Fibroblast of lung (primary cell): ENCODE results near the gene IFITM5. TPM values are rescaled to one million over a fixed set of nuclear protein-coding genes. Genes with fewer than 3 reads are reported as not detected.

Source experiments
- DNase-seq, 2 donors: peaks; one replicate each; pipeline versions ENCODE4 v3.0.0 to v3.0.0-alpha.2; 2010; ENCODE audit warnings: low read depth in 2 of 2
- H2AFZ ChIP-seq: 2 replicates; pipeline ENCODE4 v1.5.1; 2012; ENCODE audit warnings: low read length, control low read depth, inconsistent platforms
- H3K27ac ChIP-seq: 2 replicates; pipeline ENCODE4 v1.5.1; 2011; ENCODE audit warnings: low read length, control low read depth; ENCODE audit not compliant: insufficient read depth
- H3K27me3 ChIP-seq: 2 replicates; pipeline ENCODE4 v1.5.1; 2011; ENCODE audit warnings: mild to moderate bottlenecking, low read length; ENCODE audit not compliant: control insufficient read depth, insufficient read depth
- H3K36me3 ChIP-seq: 2 replicates; pipeline ENCODE4 v1.5.1; 2011; ENCODE audit warnings: low read length; ENCODE audit not compliant: control insufficient read depth, insufficient read depth
- H3K4me1 ChIP-seq: 2 replicates; pipeline ENCODE4 v1.5.1; 2011; ENCODE audit warnings: low read length; ENCODE audit not compliant: control insufficient read depth, insufficient read depth; ENCODE audit errors: extremely low read depth
- H3K4me2 ChIP-seq: 2 replicates; pipeline ENCODE4 v1.5.1; 2011; ENCODE audit warnings: low read length, control low read depth; ENCODE audit not compliant: insufficient read depth; ENCODE audit errors: extremely low read depth
- H3K4me3 ChIP-seq, 4 experiments: fragments of 200-600 bp in 1 of 4; sonication (generic) in 1 of 4; replicated peaks in 1 of 4; 2 replicates each; pipeline ENCODE4 v1.5.1; 2011 to 2016; ENCODE audit warnings: low read length in 4 of 4, low read depth in 3 of 4, mild to moderate bottlenecking in 3 of 4, control low read depth in 2 of 4, inconsistent platforms in 1 of 4, mixed read lengths in 1 of 4; ENCODE audit not compliant: insufficient read depth in 1 of 4; ENCODE audit errors: control extremely low read depth in 1 of 4
- H3K79me2 ChIP-seq: 2 replicates; pipeline ENCODE4 v1.5.1; 2012; ENCODE audit warnings: mild to moderate bottlenecking, low read length, inconsistent platforms; ENCODE audit not compliant: control insufficient read depth, insufficient read depth
- H3K9ac ChIP-seq: 2 replicates; pipeline ENCODE4 v1.5.1; 2011; ENCODE audit warnings: mild to moderate bottlenecking, low read length, control low read depth; ENCODE audit not compliant: insufficient read depth
- H3K9me3 ChIP-seq: 2 replicates; pipeline ENCODE4 v1.5.1; 2012; ENCODE audit warnings: low read depth, low read length; ENCODE audit not compliant: control insufficient read depth, insufficient read depth
- H4K20me1 ChIP-seq: 2 replicates; pipeline ENCODE4 v1.5.1; 2011; ENCODE audit warnings: low read length; ENCODE audit not compliant: control insufficient read depth, insufficient read depth; ENCODE audit errors: extremely low read depth
- EZH2 ChIP-seq: IDR thresholded peaks from 2 replicates; pipeline ENCODE4 v1.5.1; 2012; ENCODE audit warnings: low read length, control low read depth, mild to moderate bottlenecking; ENCODE audit errors: missing control alignments
- polyA plus RNA-seq, 2 donors: library from polyadenylated mRNA; depleted of rRNA in 1 of 2; stranded (reverse) in 1 of 2; unstranded in 1 of 2; fragments of >200 nt; gene quantifications; 2 replicates each; pipeline ENCODE4 v1.2.1, GENCODE V29; 2011 to 2012; ENCODE audit warnings: missing spikeins in 1 of 2
- total RNA-seq: library from RNA; depleted of rRNA; stranded (reverse); fragments of >200 nt; gene quantifications from 2 replicates; pipeline ENCODE4 v1.2.1, GENCODE V29; 2014
- TF ChIP-seq, protein P1 (sequence below), 2 donors: IDR thresholded peaks in 1 of 2; conservative IDR thresholded peaks in 1 of 2; 1 replicate in 1 of 2; 2 replicates in 1 of 2; pipeline ENCODE4 v1.5.1; 2011 to 2012; ENCODE audit warnings: low read length in 2 of 2, control low read depth in 1 of 2, inconsistent platforms in 1 of 2, low read depth in 1 of 2, mild to moderate bottlenecking in 1 of 2

The IFITM5 gene
- total and polyA plus RNA-seq, 2 donors (not counting 1 experiment from before 2014, with no cell fraction given) = 0.50 TPM; not detected in 1

- Histone ChIP-seq H3K27me3 (peaks cover 8% of the 10 kb centered on the region), H3K36me3 (no peaks in the 10 kb centered on the region), H3K4me1 (peaks cover 3% of the 10 kb centered on the region), H3K79me2 (no peaks in the 10 kb centered on the region), H4K20me1 (no peaks in the 10 kb centered on the region), H3K9ac (no peak overlapping the region), H3K4me3 (no peak overlapping the region), H2AFZ (no peak overlapping the region), H3K4me2 (no peak overlapping the region), H3K27ac (no peak overlapping the region), H3K9me3 (no peaks in the 10 kb centered on the region)
- no peak for TF ChIP-seq EZH2
- TF ChIP-seq, protein P1, sequence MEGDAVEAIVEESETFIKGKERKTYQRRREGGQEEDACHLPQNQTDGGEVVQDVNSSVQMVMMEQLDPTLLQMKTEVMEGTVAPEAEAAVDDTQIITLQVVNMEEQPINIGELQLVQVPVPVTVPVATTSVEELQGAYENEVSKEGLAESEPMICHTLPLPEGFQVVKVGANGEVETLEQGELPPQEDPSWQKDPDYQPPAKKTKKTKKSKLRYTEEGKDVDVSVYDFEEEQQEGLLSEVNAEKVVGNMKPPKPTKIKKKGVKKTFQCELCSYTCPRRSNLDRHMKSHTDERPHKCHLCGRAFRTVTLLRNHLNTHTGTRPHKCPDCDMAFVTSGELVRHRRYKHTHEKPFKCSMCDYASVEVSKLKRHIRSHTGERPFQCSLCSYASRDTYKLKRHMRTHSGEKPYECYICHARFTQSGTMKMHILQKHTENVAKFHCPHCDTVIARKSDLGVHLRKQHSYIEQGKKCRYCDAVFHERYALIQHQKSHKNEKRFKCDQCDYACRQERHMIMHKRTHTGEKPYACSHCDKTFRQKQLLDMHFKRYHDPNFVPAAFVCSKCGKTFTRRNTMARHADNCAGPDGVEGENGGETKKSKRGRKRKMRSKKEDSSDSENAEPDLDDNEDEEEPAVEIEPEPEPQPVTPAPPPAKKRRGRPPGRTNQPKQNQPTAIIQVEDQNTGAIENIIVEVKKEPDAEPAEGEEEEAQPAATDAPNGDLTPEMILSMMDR (conservative IDR thresholded peaks at IDR 0.05 in 1 of 2, IDR thresholded peaks at IDR 0.05 in 1 of 2; ENCODE audit: low read depth in 1 of 2, low read length in 2 of 2) = no peak
- no peak for DNase-seq
Observed at GRCh38 chr11:295351-296170, 3.8 kb downstream of the IFITM5 start.

- DNase-seq = no peak
- Histone ChIP-seq H3K9ac (no peak overlapping the region), H2AFZ (no peak overlapping the region), H3K9me3 (no peaks in the 10 kb centered on the region), H3K4me1 (peaks cover 3% of the 10 kb centered on the region), H3K4me2 (no peak overlapping the region), H3K27me3 (peaks cover 3% of the 10 kb centered on the region), H4K20me1 (no peaks in the 10 kb centered on the region), H3K27ac (no peak overlapping the region), H3K36me3 (no peaks in the 10 kb centered on the region), H3K4me3 (no peak overlapping the region), H3K79me2 (no peaks in the 10 kb centered on the region)
- TF ChIP-seq, protein P1 (conservative IDR thresholded peaks at IDR 0.05 in 1 of 2, IDR thresholded peaks at IDR 0.05 in 1 of 2; ENCODE audit: low read depth in 1 of 2, low read length in 2 of 2) = no peak
- no peak for TF ChIP-seq EZH2
Observed at GRCh38 chr11:294780-295179, 4.5 kb downstream of the IFITM5 start.

DNA sequence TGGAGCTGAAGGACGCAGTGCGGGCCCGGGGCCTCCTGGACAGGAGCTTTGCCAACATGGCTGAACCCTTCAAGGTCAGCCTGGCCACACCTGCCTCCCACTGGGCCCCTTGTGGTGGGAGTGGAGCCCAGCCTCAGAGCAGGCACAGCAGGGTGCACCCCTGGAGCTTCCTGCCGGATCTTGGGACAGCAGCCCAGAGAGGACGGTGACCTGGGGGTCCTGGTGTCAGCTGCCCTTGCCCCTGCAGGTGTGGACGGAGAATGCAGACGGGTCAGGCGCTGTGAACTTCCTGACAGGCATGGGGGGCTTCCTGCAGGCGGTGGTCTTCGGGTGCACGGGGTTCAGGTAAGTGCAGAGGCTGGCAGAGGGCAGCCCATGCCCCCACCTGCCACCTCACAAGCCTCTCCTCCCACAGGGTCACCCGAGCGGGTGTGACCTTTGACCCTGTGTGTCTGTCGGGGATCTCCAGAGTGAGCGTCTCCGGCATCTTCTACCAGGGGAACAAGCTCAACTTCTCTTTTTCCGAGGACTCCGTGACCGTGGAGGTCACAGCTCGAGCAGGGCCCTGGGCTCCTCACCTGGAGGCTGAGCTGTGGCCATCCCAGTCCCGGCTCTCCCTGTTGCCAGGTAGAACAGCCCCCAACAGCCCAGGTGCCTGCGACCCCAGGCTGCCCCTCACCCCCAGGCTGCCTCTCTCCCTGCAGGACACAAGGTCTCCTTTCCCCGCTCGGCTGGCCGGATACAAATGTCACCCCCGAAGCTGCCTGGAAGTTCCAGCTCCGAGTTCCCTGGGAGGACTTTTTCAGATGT, 5.3 kb downstream of the IFITM5 start:
- no peak for DNase-seq
- no peak for TF ChIP-seq EZH2
- TF ChIP-seq, protein P1 (conservative IDR thresholded peaks at IDR 0.05 in 1 of 2, IDR thresholded peaks at IDR 0.05 in 1 of 2; ENCODE audit: low read depth in 1 of 2, low read length in 2 of 2) = no peak
- no peaks in the 10 kb centered on the region for H3K9me3 ChIP-seq
- peaks cover 3% of the 10 kb centered on the region for H3K27me3 ChIP-seq
- no peak overlapping the region for H2AFZ ChIP-seq
- no peaks in the 10 kb centered on the region for H4K20me1 ChIP-seq
- H3K9ac ChIP-seq = no peak overlapping the region
- H3K79me2 ChIP-seq = no peaks in the 10 kb centered on the region
- peaks cover 3% of the 10 kb centered on the region for H3K4me1 ChIP-seq
- no peaks in the 10 kb centered on the region for H3K36me3 ChIP-seq
- H3K4me3 ChIP-seq = no peak overlapping the region
- no peak overlapping the region for H3K4me2 ChIP-seq
- H3K27ac ChIP-seq = no peak overlapping the region
